Measurements from ENCODE around the gene FBXO38.

The FBXO38 gene

GRCh38 chr5:148383564-148384379 is at the start of gene FBXO38:
FBXO38 (plus strand) TSS chr5:148383958; CDS start chr5:148394777, 10,819 bp downstream.
- peak; percentile 1; the same call in 1 of the 2 replicates for TF ChIP-seq CTCF (IDR thresholded peaks at IDR 0.05; ENCODE audit: low read depth, low read length)
- peak; percentile 84 for DNase-seq (ENCODE audit: extremely low read depth, low read depth)

DNA sequence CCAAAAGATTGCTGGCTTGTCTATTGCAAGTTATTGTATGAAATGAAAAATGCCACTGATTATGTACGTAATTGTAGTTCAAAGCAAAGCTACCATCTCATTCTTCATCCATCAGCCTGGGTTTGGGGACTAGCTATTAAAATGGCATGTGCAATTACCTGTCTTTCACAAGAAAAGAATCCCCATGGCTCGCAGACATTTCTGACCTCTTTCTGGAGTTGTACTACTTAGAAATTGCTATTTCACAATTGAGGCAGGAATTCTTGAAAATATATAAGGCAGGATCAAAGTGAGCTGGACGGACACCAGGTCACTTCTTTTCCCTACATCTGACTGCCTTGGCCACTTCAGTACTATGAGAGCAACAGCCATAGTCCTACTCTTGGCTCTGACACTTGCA is 48.5 kb upstream of the FBXO38 start, which contains the start of gene SPINK9:
Gene SPINK9 (plus strand): TSS at position 301 of the 400 bp plus-strand sequence. CDS start 55 bp downstream, at position 356.
- no peak for DNase-seq (ENCODE audit: extremely low read depth, low read depth)
- no peak for TF ChIP-seq CTCF (IDR thresholded peaks at IDR 0.05; ENCODE audit: low read depth, low read length)

- DNase-seq (ENCODE audit: extremely low read depth, low read depth), result no peak
Observed at GRCh38 chr5:148336704-148337435, 46.9 kb upstream of the FBXO38 start.

GRCh38 chr5:148342371-148343045 is 41.2 kb upstream of the FBXO38 start:
- TF ChIP-seq CTCF (IDR thresholded peaks at IDR 0.05; ENCODE audit: low read depth, low read length), result no peak
- DNase-seq (ENCODE audit: extremely low read depth, low read depth), result no peak

More at GRCh38 chr5:148336704-148337435, 46.9 kb upstream of the FBXO38 start:
- TF ChIP-seq CTCF (IDR thresholded peaks at IDR 0.05; ENCODE audit: low read depth, low read length), result no peak

DNA sequence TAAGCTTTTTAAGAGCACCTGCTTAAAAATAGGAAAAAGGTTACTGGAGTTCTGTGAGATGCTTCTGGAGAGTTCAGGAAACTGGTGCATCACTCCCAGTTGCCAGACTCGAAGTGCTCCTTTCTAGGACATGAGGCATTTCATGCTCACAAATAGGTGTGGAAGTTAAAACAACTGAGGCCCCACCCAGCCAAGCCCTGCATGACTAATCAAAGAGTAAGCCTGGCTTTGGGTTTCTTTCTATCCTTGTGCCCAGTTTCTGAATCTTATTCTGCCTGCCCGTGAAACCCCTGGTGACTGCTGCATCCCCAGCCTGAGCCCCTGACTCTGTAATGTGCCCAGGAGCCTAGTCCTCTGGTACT is 40.7 kb upstream of the FBXO38 start:
- TF ChIP-seq CTCF (IDR thresholded peaks at IDR 0.05; ENCODE audit: low read depth, low read length), result no peak
- no peak for DNase-seq (ENCODE audit: extremely low read depth, low read depth)

DNA sequence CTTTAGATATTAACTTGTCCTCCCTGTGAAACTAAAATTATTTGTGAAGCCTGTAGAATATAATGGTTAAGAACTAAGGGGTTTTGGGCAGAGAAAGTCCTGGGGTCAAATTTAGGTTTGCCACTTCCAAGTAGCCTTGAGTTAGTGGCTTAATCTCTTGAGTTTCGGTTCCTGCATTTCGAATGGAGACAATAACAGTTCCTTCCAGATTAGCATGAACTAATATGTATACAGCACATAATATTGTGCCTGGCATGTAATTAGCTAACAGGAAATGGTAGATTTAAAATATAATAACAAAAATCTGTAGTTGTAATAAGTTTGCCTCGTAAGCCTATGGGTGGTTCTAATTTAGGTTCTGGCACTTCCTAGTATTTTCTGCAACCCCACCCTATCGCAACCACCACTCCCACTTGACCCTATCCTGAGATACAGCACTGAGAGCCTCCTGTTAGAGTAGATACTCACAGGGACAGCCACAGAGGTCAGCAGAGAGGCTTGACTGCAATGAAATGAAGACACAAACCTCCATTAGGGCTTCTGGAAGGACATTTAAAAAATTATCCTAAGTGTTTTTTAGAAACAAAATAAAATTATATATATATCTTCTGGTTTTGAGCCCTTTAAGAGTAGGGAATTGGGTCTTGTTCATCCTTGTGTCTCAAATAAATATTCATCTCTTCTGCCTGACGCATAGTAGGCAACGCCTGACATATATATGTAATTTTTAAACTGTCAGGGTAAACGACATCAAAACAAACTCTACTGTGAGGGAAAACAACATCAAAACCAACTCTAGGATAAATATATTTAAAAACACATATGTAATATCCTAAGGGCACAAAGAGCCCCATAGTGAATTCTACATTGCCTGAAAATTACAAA is 39.9 kb upstream of the FBXO38 start:
- no peak for DNase-seq (ENCODE audit: extremely low read depth, low read depth)
- TF ChIP-seq CTCF (IDR thresholded peaks at IDR 0.05; ENCODE audit: low read depth, low read length), result no peak

Measured in AG09319 (cell line).